ENCODE measurements around the gene MPEG1.

- no peak for TF ChIP-seq CTCF (IDR thresholded peaks at IDR 0.05)
- TF ChIP-seq POLR2AphosphoS5 (IDR thresholded peaks at IDR 0.05) = no peak
Observed at GRCh38 chr11:59178402-59178801, 34.3 kb downstream of the MPEG1 start.
